Stimulated activated CD8-positive, alpha-beta memory T cell treated with anti-CD3 and anti-CD28 coated beads, Interleukin-2, amount 100 ng/mL, for 1 hour (primary cell): ENCODE data around the gene NEGR1.

Experiments used
- DNase-seq, 2 donors: peaks; one replicate each; pipeline ENCODE4 v3.0.0-alpha.2; 2020; ENCODE audit warnings: low read depth in 2 of 2

Gene NEGR1

GRCh38 chr1:71634159-71634558 is 648.2 kb downstream of the NEGR1 start:
- no peak for DNase-seq

- DNase-seq = no peak
These were observed 652.3 kb downstream of the NEGR1 start for GRCh38 chr1:71630073-71630472.

DNA sequence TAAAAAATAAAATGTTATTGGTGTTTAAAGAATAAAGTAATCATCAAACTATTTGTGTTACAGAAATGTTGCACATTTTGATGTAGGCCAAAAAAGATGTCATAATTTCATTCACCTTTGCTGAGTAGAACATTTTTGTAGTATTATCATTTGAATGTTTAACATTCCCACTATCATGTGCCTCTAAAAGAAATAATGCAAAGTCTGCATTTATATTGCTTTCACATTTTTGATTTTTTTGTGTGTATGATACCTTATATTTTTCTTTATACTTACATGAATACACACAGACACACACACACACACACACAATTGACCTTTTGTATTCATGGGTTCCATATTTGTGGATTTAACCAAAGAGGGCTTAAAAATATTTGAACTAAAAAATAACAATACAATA is 657.3 kb downstream of the NEGR1 start:
- DNase-seq = no peak

GRCh38 chr1:71623888-71624287 is 658.5 kb downstream of the NEGR1 start:
- no peak for DNase-seq

GRCh38 chr1:71621785-71622184 is 660.6 kb downstream of the NEGR1 start:
- DNase-seq = no peak

DNA sequence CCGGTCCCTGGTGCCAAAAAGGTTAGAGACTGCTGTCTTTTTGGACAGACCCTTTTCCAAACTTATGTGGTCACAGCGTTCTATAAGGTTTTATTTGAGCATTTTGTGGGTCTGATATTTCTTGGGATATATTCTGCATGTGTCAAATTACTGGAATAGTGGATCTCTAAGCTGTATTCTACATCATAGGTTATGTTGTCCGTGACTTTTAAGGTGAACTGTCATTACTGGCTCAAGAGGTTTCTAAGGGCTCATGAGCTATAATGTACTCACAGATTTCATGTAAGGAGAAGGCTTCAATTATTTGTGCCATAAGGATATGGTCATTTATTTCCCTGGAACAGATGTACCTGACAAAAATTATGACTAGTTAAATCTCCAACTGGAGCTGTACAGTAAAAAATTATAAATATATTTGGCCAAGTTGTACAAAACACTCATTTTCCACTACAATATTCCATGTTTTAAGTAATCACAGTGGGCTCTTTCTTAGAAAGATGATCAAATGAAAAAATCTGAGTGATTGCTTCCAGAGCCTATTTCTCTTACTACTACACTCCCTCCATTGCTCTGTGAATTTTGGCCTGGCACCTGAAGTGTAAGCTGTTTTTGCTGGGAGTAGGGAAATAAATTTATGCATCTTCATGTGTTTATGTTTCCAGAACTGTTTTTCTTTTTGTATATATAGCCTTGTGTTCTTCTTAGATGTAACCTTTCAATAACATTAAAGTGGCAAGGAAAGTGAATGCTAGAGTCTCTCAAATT is 663.4 kb downstream of the NEGR1 start:
- no peak for DNase-seq

- DNase-seq = no peak
These were observed 664.1 kb downstream of the NEGR1 start for GRCh38 chr1:71618191-71618590.

DNA sequence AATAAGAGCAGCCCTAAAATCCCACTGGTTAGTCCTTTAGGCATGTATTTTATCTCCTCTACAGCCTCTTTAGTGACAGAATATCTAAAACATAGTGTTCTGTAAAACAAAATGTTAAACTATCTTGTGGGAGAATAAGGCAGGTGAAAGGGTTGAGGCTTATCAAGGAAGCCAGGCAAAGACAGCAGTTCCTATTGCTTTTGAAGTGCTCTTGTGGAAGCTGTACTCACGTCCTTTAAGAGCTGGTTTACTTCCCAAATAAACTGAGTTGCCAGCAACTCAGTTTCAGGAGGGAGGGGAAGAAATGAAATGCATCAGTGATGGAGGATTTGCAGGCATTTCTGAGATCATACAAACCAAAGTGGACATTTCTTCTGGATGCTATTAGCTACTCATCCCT is 671.9 kb downstream of the NEGR1 start:
- no peak for DNase-seq

- no peak for DNase-seq
These were observed 679.1 kb downstream of the NEGR1 start for GRCh38 chr1:71603044-71603776.

GRCh38 chr1:71600023-71600422 is 682.3 kb downstream of the NEGR1 start:
- DNase-seq = no peak

GRCh38 chr1:71599306-71599705 is 683.0 kb downstream of the NEGR1 start:
- DNase-seq = no peak

- DNase-seq = no peak
These were observed 688.8 kb downstream of the NEGR1 start for GRCh38 chr1:71593523-71593922.

DNA sequence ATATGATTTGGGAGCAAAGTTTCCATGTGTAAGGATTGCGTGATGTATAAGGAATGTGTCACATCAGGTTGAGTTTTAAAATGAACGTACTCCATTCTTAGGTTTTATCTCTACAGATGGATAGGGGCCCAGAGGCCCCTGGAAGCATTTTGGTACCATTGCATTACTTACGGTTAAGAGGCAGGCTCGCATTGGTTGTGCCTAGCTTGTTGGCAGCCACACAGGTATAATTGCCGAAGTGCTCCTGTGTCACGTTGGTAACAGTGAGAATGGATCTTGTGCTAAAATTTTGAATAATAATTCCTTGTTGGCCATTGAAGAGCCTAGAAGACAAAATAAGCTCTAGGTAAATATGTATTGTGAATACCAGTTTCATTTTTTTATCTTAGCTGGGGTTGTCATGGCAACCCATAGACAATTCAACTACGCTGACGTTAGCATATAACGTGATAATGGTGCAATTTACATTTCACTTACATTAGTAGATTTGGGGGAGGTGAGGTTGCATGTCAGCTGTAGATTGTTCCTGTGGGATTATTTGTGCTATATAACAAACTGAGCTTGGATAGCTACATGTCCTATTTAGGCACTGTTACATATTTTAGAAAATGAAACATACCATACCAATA is 689.6 kb downstream of the NEGR1 start:
- no peak for DNase-seq

DNA sequence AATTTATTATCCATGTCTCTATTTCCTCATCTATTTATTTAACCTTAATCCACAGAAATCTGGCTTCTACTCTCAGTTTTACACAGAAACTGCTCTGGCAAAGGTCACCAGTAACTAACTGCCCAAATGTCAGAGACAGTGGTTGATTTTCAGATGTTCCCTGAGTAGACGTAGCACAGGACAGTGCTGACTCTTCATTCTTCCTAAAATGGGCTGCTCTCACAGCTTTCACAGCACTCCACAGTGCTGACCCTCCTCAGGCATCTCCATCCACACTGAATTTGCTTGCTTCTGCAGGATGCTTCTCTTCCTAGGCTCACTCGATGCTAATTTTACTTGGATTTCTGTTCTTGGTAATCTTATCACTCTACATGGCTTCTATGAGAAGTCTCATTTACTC is 693.3 kb downstream of the NEGR1 start:
- no peak for DNase-seq

DNA sequence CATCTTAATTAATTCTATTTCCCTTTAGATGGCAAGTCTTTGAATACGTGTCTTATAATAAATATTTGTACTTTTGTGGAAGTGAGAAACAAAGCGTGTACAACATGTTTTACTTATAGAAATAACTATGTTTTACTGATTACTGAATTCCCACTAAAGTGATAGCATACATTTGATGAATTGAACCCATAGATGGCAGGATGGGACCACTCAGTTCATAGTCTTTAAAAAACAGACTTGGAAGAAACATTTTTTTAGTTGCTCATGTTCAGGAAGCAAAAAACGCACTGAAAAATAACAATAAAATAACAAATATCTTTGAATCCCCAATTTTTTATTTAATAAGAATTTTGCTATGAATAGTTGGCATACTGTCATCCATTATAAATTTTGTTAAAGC is 694.4 kb downstream of the NEGR1 start:
- no peak for DNase-seq

DNA sequence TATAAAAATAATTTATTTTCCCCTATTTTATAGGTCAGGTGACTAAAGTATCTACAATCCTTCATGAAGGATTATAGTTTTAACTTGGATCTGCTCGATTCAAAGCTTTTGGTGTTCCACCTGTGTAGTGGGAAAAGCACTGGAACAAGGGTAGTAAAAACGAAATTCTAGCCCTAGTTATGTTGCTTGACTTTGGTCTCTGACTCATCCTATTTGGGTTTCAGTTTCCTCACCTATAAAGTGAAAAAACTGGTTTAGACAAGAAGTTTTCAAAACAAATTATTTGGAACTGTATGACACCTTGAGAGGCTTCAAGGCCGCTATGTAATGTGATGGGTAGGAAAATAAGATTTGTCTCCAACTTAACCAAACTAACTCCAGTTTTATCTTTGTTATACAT is 696.3 kb downstream of the NEGR1 start:
- DNase-seq = no peak

DNA sequence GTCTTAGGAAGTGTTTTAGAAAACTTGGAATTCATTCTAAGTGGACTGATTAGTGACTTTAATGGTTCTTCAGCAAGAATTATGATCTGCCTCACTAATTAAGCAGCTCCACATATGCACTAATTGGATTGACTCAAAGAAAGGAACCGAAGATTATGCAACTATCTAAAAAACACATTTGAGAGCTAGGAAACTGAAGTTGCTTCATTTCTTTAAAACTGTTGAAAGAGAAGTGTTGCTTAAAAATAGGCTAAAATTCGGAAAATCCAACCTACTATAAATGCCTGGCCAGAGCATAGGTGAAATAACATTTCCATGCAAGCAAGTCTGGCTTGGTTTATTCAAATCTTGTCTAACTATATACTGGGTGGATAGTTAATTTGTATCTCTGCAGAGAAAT is 698.6 kb downstream of the NEGR1 start:
- DNase-seq = no peak

DNA sequence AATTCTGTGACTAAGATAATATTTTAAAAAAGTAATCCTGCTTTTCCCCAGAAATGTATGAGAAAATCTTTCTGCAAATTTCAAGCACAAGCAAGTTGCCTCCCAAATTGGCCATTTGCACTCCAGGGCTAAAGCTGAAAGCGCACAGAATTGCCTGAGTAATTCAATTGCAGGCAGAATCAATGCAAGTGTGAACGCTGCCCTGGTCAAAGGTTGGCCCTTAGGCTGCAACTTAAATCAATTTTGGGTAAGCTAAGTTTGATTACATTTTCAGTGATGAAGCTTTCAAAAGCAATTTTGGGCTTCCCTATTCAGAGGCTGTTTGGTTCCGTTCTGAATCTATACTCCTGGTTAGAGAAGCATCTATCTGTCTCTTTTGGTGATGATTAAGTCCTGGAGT is 699.7 kb downstream of the NEGR1 start:
- DNase-seq = no peak

DNA sequence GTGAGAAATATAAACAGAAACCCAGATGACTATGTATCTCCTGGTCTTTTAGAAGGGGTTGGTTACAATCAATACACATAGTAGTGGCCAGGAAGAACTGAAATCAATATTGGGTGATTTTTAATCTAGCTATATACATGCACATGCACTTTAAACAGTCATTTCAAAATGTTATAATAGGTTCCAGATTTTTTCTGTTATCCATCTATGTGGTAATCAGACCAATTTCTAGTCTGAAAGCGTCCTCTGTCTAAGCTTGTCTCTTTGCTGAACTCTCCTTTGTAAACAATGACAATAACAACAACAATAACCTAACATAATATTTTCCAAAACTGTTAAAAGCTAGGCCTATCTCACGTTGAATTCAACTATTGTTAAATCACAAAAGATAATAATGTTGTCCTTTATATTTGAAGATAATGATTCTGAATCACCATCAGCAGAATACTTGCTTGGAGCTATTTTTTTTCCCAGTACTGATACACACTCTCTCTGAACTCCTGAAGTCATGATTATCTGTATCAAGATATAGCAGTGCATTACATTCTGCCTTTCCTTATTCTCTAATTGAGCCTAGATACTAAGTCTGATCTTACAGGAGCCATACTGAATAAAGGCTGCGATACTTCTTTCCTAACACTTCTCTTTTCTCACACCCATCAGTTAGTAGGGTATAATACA is 704.7 kb downstream of the NEGR1 start:
- no peak for DNase-seq

GRCh38 chr1:71572038-71572437 is 710.3 kb downstream of the NEGR1 start:
- DNase-seq = no peak

GRCh38 chr1:71566413-71566812 is 715.9 kb downstream of the NEGR1 start:
- no peak for DNase-seq

DNA sequence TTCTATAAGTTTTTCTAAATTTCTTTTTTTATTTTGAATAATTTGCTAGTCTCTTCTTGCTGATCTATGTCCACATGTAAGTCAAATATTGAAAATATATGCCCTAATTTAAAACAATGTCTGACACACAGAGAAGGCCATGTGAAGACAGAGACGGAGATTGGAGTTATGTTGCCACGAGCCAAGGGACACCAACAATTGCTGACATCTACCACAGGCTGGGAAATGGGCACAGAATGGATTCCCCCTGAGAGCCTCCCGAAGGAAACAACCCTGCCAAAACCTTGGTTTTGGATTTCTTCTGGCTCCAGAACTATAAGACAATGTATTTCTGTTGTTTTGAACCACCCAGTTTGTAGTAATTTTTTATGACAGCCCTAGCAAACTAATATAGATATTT is 716.5 kb downstream of the NEGR1 start:
- no peak for DNase-seq
